ENCODE measurements around the gene DENND1A.
"Not testable (repeated sequence)": the region's sequence is repeated elsewhere in the genome, so short reads cannot be mapped to it uniquely, and the experiment has no call there.

The DENND1A gene

DNA sequence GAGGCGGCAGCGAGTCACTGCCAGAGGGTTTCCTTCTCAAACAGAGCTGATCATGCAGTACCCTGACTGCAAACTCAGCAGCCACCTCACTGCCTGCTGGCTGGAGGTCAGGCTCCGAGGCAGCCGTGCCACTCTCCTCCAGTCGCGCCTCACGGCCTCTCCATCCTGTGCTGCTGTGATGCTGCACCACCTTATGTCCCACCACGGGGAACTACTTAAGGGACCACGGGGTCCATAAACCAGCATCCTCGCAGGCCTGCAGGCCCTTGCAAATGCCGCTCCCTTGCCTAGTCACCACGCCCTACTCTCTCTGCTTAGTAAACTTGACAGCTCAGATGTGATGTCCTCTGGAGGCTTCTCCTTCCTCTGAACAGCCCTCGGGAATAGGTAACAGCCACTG is 474.7 kb downstream of the DENND1A start:
- ATAC-seq: no peak

DNA sequence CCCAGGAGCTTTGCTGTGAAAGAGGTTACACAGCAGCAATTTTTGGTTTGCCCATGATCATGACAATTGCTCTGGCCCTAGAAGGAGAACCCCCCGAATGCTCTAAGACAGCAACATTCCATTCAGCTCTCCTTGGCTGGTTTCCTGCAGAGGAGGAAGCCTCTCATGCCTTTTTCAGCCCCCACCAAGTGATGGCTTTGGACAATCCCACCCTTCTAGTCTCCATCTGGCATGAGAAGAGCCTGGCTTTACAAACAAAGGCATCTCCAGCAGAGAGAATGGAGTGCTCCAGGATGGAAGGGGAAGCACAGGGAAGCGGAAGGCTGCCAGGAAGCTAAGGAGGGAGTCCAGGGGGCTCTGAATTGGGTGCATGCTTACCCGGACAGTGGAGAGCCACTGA is 475.6 kb downstream of the DENND1A start:
- ATAC-seq (no peak), DNase-seq (no peak)

More for the DNA sequence above, 474.7 kb downstream of the DENND1A start:
- no peak for DNase-seq

- ATAC-seq: no peak
- DNase-seq: no peak
Observed at GRCh38 chr9:123453831-123454321, 476.1 kb downstream of the DENND1A start.

- ATAC-seq (no peak), DNase-seq (no peak)
Observed at GRCh38 chr9:123453076-123453667, 476.8 kb downstream of the DENND1A start.

GRCh38 chr9:123450996-123451395 is 478.9 kb downstream of the DENND1A start:
- DNase-seq (no peak), ATAC-seq (no peak)

- ATAC-seq (no peak), DNase-seq (no peak)
Observed at GRCh38 chr9:123450098-123450770, 479.7 kb downstream of the DENND1A start.

DNA sequence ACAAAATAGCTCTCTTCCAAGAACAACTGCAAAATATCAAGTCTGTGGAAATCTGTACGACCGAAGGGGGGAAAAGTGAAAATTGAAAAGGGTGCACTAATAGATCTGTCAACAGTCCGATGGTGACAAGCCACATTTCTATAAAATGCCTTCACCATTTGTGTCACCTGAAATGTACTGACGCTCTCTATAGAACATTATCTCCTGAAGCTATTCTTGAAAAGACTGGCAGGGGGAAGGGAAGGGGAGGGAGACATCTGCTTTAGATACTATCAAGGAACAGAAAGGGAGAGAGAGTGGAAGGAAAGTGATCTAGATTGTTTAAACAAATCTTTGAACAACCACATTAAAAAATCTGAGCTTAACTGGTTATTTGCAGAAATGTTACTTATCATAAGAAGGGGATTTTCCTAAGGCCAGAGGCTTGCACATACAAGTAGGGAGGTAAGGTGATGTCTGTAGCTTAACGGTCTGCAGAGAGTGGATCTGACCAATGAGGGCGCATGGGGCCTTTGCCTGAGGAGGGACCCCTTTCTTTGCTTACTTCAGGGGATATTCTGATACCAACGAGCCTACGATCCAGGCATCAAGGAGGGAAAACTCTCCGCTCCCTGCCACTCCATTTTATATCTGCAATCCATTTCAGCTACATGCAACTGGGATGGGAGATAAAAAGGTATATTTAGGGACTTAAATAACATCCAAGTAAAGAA is 481.8 kb downstream of the DENND1A start:
- ATAC-seq (no peak), DNase-seq (no peak)

GRCh38 chr9:123445981-123446610 is 483.8 kb downstream of the DENND1A start:
- ATAC-seq: no peak

DNA sequence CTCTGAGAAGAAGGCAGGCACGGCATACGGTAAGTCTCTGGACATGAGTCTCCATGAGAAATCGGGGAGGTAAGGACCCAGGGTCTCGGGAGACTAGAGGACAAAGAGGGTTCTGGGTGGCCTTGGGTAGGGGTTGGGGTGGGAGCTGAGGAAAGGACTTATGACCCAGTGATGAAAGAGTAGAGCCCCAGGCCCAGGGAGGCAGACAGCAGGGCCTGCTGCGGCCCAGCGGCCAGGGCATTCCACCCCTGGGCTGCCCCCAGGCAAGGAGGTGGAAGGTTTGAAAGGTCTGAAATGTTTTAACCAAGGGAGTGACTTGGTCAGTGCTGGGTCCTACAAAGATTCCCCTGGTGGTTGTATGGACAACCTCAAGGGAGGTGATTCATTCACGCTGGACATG is 484.8 kb downstream of the DENND1A start:
- DNase-seq: no peak
- no peak for ATAC-seq

More at GRCh38 chr9:123445981-123446610, 483.8 kb downstream of the DENND1A start:
- no peak for DNase-seq

- DNase-seq: no peak
- no peak for ATAC-seq
Observed at GRCh38 chr9:123441769-123442168, 488.2 kb downstream of the DENND1A start.

DNA sequence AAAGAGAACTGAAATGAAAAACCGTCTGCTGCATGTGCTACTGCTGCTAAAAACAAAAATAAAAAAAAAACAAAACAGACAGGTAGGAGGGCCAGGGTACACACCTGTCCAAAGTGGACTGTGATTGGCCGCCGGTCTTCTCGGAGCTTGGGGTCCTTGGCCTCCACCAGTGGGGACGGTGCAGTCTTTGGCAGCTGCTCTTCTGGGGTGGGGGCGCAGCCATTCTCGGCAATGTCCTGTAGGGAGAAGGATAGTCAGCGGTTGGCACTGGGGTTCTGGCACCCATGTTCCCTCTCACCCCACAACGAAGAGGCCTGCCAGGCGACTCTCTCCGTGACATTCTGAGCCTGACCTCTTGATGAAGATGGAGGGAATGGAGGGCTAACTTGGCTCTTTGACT is 489.7 kb downstream of the DENND1A start:
- ATAC-seq: no peak
- no peak for DNase-seq

DNA sequence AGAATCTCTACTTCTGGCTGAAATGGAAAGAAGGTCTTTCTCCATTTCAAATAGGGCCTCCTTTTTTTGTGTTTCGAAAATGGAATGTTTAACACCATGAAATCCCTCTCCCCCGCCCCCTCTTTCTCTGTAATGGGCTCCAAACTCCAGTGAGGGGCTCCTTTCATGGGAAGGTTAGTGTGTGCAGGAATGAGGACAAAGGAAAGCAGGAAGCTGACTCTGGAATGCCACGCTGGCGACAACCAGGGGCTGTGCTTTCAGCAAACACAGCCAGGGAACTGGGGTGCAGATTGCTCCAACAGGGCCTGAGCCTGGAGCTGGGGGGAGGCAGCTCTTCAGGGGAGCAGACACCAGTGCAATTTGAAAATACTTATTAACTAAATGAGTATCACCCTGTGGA is 491.1 kb downstream of the DENND1A start:
- no peak for DNase-seq

DNA sequence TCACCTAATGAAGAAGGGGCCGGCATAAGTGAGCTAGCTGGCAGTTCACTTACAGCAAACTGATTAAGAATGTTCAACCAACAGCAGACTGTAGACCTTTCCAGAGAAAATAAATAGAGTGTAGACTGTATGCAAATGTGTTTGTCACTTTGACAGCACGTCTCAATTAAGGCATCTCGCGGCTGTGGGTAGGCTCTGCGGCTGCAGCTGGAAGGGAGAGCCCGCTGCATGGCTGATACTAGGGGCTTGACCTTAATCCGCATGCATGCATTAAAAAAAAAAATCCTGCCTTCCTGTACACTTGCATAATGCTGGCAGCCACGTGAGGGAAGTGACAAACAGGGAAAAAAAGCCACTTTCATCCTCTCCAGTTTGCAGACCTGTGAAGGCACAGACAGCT is 491.6 kb downstream of the DENND1A start:
- ATAC-seq: no peak

More for the DNA sequence above, 491.1 kb downstream of the DENND1A start:
- no peak for ATAC-seq

GRCh38 chr9:123437201-123437600 is 492.7 kb downstream of the DENND1A start:
- no peak for ATAC-seq
- DNase-seq: no peak

More for the DNA sequence above, 491.6 kb downstream of the DENND1A start:
- no peak for DNase-seq

- ATAC-seq: no peak
Observed at GRCh38 chr9:123435471-123435870, 494.5 kb downstream of the DENND1A start.

DNA sequence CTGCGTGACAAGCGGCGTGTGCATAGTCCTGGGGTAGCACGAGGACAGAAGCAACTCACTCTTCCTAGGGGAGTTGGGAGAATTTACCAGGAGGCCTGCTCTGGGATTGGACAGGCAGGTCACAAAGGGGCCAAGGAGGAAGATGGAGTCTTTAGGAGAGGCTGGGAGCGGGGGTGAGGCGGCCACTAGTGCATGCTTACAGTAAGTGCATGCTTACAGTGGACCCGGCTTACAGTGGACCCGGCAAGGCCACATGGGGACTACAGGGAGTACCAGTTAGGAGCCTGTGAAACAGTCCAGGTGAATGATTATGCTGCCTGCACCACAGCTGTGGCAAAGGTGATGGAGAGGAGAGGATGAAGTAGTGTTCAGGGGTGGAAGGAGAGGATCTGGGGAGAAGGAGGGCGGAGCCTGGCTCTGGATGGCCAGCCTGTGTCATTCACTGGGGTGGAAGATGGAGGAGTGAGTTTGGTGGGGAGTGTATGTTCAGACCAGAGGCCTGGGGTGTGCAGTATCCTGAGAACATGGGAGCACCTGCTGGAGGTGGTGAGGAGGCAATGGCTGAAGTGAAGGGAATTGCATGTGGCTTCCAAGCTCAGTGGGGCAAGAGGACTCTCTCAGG is 495.2 kb downstream of the DENND1A start:
- no peak for ATAC-seq
- DNase-seq: no peak

More at GRCh38 chr9:123435471-123435870, 494.5 kb downstream of the DENND1A start:
- no peak for DNase-seq

GRCh38 chr9:123432331-123433236 is 497.3 kb downstream of the DENND1A start:
- ATAC-seq: peak; percentile 19
- no peak for DNase-seq

DNA sequence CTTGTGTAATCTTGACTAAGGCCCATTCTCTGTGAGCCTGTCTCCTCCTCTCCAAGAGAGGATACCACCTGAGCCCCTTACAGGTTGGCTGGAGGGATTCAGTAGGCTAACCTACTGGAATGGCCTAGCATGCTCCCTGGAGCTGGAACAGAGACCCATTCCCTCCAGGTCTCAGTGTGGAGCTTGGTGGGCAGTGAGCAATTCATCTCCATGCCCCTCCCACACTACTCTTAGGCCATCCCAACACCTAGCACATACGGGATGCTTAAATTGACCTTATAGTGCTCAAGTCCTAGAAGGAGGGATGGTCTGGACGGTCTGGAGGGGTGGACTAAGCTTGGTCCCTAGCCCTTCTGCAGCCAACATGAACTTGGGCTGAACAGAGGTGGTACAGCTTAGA is 498.3 kb downstream of the DENND1A start:
- ATAC-seq: no peak
- no peak for DNase-seq

DNA sequence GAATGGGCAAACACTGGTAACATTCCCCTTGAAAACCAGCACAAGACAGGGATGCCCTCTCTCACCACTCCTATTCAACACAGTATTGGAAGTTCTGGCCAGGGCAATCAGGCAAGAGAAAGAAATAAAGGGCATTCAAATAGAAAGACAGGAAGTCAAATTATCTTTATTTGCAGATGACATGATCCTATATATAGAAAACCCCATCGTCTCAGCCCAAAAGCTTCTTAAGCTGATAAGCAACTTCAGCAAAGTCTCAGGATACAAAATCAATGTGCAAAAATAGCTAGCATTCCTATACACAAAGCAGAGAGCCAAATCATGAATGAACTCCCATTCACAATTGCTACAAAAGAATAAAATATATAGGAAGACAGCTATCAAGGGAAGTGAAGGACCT is 501.5 kb downstream of the DENND1A start:
- not testable (repeated sequence) for ATAC-seq, DNase-seq

GRCh38 chr9:123426406-123426805 is 503.5 kb downstream of the DENND1A start:
- ATAC-seq (no peak), DNase-seq (no peak)

DNA sequence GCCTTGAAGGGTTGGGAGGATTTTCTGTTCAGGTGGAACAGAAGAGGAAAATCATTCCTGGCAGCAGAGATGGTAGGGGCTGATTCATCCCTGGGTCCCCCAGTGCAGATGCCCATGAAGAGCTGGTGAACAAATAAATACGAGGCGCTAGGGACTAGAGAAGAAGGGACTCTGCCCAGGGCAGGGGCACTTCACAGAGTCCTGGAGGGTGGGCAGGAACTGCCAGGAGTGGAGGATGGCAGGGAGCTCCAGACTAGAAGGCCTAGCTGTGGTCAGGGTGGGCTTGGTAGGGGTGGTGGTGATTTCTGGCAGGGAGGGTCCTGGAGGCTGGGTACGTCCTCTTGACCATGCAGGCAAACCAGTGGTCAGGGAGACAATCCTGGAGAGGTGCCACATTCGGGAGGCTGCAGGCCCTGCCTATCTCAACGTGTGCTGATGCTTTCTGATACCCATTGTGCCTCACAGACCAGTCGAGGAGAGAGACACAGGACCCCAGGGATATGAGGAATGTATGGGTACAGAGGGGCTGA is 504.0 kb downstream of the DENND1A start:
- ATAC-seq (no peak), DNase-seq (no peak)
